Thoracic aorta (tissue), 2 donors: Measurements from ENCODE around the gene LTBR. TPM values are rescaled to one million over a fixed set of nuclear protein-coding genes. Genes with fewer than 3 reads are reported as not detected.
A peak's percentile ranks its signal among the peaks of the same experiment; 100 is the strongest.

Source experiments
- ATAC-seq: fragments of 150-250 bp; one replicate; pipeline ENCODE4 v1.8.0; 2017; ENCODE audit warnings: low read depth; ENCODE audit not compliant: insufficient number of reproducible peaks, low FRiP score
- DNase-seq: peaks from one replicate; pipeline ENCODE4 v3.0.0-alpha.2; 2020; ENCODE audit warnings: low spot score
- H3K27ac ChIP-seq, 2 donors: fragments of 200-600 bp; sonication (generic); 1 replicate in 1 of 2; 2 replicates in 1 of 2; pipeline ENCODE4 v1.5.1; 2016; ENCODE audit warnings: mild to moderate bottlenecking in 2 of 2, moderate library complexity in 2 of 2
- H3K27me3 ChIP-seq: fragments of 200-600 bp; sonication (generic); replicated peaks from 2 replicates; pipeline ENCODE4 v1.6.0; 2016; ENCODE audit warnings: mild to moderate bottlenecking; ENCODE audit not compliant: insufficient read depth
- H3K36me3 ChIP-seq: fragments of 200-600 bp; sonication (generic); one replicate; pipeline ENCODE4 v1.5.1; 2016
- H3K4me1 ChIP-seq, 2 donors: fragments of 200-600 bp; sonication (generic); 1 replicate in 1 of 2; 2 replicates in 1 of 2; pipeline versions ENCODE4 v1.5.1 to v1.6.0; 2016; ENCODE audit warnings: low read depth in 2 of 2, mild to moderate bottlenecking in 1 of 2; ENCODE audit not compliant: control insufficient read depth in 1 of 2
- H3K4me3 ChIP-seq: fragments of 200-600 bp; sonication (generic); 2 replicates; pipeline ENCODE4 v1.5.1; 2016; ENCODE audit warnings: mild to moderate bottlenecking
- H3K9me3 ChIP-seq: fragments of 200-600 bp; sonication (generic); 2 replicates; pipeline ENCODE4 v1.5.1; 2016
- CTCF ChIP-seq: fragments of 200-600 bp; sonication (generic); IDR thresholded peaks from one replicate; pipeline ENCODE4 v1.5.1; 2019; ENCODE audit warnings: antibody characterized with exemption
- total RNA-seq, 2 donors: library from RNA; depleted of rRNA; stranded (reverse); fragments of >200 nt; gene quantifications; one replicate each; pipeline versions ENCODE4 v1.1.0 to v1.2.3, GENCODE V29; 2016

The LTBR gene
- total RNA-seq, 2 donors from 2014 or later: 176 to 217 TPM

- H3K27ac ChIP-seq: no peak overlapping the region
- peak; percentile 13 for TF ChIP-seq CTCF
- H3K4me3 ChIP-seq: no peak overlapping the region
- no peak for DNase-seq
- H3K4me1 ChIP-seq: peaks cover 2 to 5% of the 10 kb centered on the region in 2 donors
- no peaks in the 10 kb centered on the region for H3K27me3 ChIP-seq
- H3K36me3 ChIP-seq: no peaks in the 10 kb centered on the region
- no peak for ATAC-seq
- no peaks in the 10 kb centered on the region for H3K9me3 ChIP-seq
Observed at GRCh38 chr12:6367065-6367968, 16.6 kb upstream of the LTBR start.

GRCh38 chr12:6367969-6368892, 15.7 kb upstream of the LTBR start:
- no peaks in the 10 kb centered on the region for H3K9me3 ChIP-seq
- H3K4me3 ChIP-seq: no peak overlapping the region
- H3K27ac ChIP-seq: no peak overlapping the region
- DNase-seq (no peak), ATAC-seq (no peak)
- no peaks in the 10 kb centered on the region for H3K36me3 ChIP-seq
- peak; percentile 6 for TF ChIP-seq CTCF
- no peaks in the 10 kb centered on the region for H3K27me3 ChIP-seq
- peaks cover 0 to 8% of the 10 kb centered on the region in 2 donors for H3K4me1 ChIP-seq

DNA sequence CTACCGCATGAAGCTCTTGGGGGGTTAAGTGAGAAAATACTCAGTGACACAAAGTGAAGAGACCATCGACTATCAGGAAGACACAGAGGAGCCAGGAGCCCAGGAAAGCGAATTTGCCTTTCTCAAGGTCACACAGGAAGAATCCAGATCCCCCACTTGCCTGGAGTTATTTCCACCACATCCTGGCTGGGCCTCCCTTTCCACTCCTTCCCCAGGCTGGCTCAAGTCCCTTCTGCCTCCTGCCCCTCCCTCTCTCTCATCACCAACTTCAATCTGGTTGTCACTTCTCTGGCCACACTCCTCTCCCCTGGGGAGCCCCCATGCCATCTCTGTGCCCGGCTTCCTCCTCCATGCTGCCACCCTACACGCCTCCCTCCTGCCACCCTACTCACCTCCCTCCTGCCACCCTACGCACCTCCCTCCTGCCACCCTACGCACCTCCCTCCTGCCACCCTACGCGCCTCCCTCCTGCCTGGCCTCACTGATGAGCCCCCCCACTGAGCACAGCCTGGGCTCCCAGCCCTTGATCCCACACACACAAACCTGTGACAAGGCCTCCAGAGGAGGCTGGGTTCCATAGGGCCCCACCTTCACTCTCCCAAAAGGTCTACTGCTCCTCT, 14.9 kb upstream of the LTBR start:
- no peak for DNase-seq
- no peak overlapping the region for H3K4me3 ChIP-seq
- no peak for TF ChIP-seq CTCF
- H3K4me1 ChIP-seq: peaks cover 0 to 8% of the 10 kb centered on the region in 2 donors
- ATAC-seq: no peak
- H3K27me3 ChIP-seq: no peaks in the 10 kb centered on the region
- H3K27ac ChIP-seq: no peak overlapping the region
- no peaks in the 10 kb centered on the region for H3K9me3 ChIP-seq
- H3K36me3 ChIP-seq: no peaks in the 10 kb centered on the region

GRCh38 chr12:6369916-6370575, 13.9 kb upstream of the LTBR start:
- DNase-seq (no peak), ATAC-seq (no peak)
- Histone ChIP-seq H3K36me3 (no peaks in the 10 kb centered on the region), H3K9me3 (no peaks in the 10 kb centered on the region), H3K27me3 (no peaks in the 10 kb centered on the region), H3K27ac (no peak overlapping the region), H3K4me1 (peaks cover 0 to 8% of the 10 kb centered on the region in 2 donors), H3K4me3 (no peak overlapping the region)
- no peak for TF ChIP-seq CTCF
